OCI-LY3 (cell line): ENCODE data around the gene SMIM15.
A peak's percentile ranks its signal among the peaks of the same experiment; 100 is the strongest.

ENCODE experiments used
- H2AFZ ChIP-seq: fragments of 200-600, 300-600 bp; shearing (Covaris generic); 2 replicates; pipeline ENCODE4 v1.6.0; 2014; ENCODE audit warnings: antibody characterized with exemption, low read depth, low read length
- H3K27ac ChIP-seq: fragments of 200-600, 300-600 bp; sonication (generic); 2 replicates; pipeline ENCODE4 v1.5.1; 2014; ENCODE audit warnings: mild to moderate bottlenecking, low read length, moderate library complexity, mixed read lengths
- H3K27me3 ChIP-seq: fragments of 200-600, 300-600 bp; sonication (generic); 2 replicates; pipeline ENCODE4 v1.6.1; 2014; ENCODE audit warnings: low read depth, low read length, mixed read lengths
- H3K36me3 ChIP-seq: fragments of 200-600, 300-600 bp; sonication (generic); replicated peaks from 2 replicates; pipeline ENCODE3; 2014; ENCODE audit warnings: low read depth, low read length, mixed read lengths
- H3K4me1 ChIP-seq: fragments of 300-600, 200-600 bp; sonication (generic); 2 replicates; pipeline ENCODE4 v1.6.1; 2014; ENCODE audit warnings: low read length, mixed read lengths
- H3K4me2 ChIP-seq: fragments of 200-600, 300-600 bp; sonication (generic); 2 replicates; pipeline ENCODE4 v1.6.1; 2014; ENCODE audit warnings: low read length, mixed read lengths
- H3K4me3 ChIP-seq: fragments of 300-600, 200-600 bp; sonication (generic); 2 replicates; pipeline ENCODE4 v1.5.1; 2014; ENCODE audit warnings: antibody characterized with exemption, mild to moderate bottlenecking, low read length, moderate library complexity
- H3K79me2 ChIP-seq: fragments of 300-600, 200-600 bp; shearing (Covaris generic); 2 replicates; pipeline ENCODE4 v1.6.1; 2014; ENCODE audit warnings: mild to moderate bottlenecking, low read length, mixed read lengths
- H3K9ac ChIP-seq: fragments of 300-600, 200-600 bp; shearing (Covaris generic); 2 replicates; pipeline ENCODE4 v1.6.0; 2014; ENCODE audit warnings: mild to moderate bottlenecking, low read length, moderate library complexity
- H3K9me3 ChIP-seq: fragments of 200-600, 300-600 bp; shearing (Covaris generic); 2 replicates; pipeline ENCODE4 v1.6.1; 2014; ENCODE audit warnings: low read length, mixed read lengths; ENCODE audit not compliant: insufficient read depth
- H4K20me1 ChIP-seq: fragments of 200-600, 300-600 bp; sonication (generic); 2 replicates; pipeline ENCODE4 v1.6.1; 2016; ENCODE audit warnings: low read length, mixed read lengths; ENCODE audit not compliant: insufficient read depth
- EZH2phosphoT487 ChIP-seq: fragments of 200-600 bp; shearing (Covaris generic); IDR thresholded peaks from 2 replicates; pipeline ENCODE4 v1.6.1; 2018; ENCODE audit warnings: antibody characterized with exemption, mixed run types, low read depth
- TF ChIP-seq, protein P1 (sequence below): fragments of 200-600, 300-600 bp; sonication (generic); IDR thresholded peaks from 2 replicates; pipeline ENCODE4 v1.5.1; 2014; ENCODE audit warnings: antibody characterized with exemption, low read length, low read depth

SMIM15 gene

DNA sequence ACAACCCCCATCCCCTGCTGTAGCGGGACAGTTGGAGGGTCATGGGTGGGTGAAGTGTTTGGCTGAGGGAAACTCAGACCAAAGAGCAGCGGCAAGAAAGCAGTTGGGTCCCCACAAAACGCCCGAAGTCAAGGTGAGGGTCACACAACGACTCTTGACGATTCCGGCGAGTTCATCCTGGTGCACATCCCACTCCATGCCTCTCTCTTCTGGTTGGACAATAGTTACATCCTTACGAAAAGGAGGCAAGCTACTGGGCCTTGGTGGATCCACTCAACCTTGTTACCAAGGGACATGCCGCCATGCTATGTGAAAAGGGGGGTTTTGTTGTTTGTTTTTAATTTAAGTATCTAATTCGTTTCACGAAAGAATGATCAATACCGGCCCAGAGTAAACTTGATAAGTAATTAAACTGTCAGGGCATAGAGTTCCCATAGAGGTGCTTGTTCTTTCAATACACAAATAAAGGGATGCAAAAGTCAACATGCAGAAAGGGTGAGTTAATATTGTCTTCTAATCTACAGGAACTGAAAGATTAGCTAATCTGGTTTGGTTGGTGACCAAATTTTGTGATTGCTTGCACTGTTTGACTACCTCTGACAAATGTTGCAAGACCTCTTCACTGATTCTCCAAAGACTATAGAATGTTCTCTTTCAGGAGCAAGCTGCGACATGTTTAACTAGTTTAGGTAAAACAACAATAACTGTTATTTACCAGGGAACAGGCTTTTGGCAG is 732 bp upstream of the SMIM15 start:
- Histone ChIP-seq H2AFZ (peak overlapping the region; percentile 71), H3K4me3 (peak overlapping the region; percentile 95), H3K4me2 (peak overlapping the region; percentile 81), H3K36me3 (peaks cover 27% of the 10 kb centered on the region), H3K79me2 (peaks cover 53% of the 10 kb centered on the region), H3K27me3 (no peaks in the 10 kb centered on the region), H4K20me1 (no peaks in the 10 kb centered on the region), H3K27ac (peak overlapping the region; percentile 74), H3K9ac (peak overlapping the region; percentile 100), H3K4me1 (peaks cover 15% of the 10 kb centered on the region), H3K9me3 (no peaks in the 10 kb centered on the region)
- no peak for TF ChIP-seq EZH2phosphoT487
- TF ChIP-seq, protein P1, sequence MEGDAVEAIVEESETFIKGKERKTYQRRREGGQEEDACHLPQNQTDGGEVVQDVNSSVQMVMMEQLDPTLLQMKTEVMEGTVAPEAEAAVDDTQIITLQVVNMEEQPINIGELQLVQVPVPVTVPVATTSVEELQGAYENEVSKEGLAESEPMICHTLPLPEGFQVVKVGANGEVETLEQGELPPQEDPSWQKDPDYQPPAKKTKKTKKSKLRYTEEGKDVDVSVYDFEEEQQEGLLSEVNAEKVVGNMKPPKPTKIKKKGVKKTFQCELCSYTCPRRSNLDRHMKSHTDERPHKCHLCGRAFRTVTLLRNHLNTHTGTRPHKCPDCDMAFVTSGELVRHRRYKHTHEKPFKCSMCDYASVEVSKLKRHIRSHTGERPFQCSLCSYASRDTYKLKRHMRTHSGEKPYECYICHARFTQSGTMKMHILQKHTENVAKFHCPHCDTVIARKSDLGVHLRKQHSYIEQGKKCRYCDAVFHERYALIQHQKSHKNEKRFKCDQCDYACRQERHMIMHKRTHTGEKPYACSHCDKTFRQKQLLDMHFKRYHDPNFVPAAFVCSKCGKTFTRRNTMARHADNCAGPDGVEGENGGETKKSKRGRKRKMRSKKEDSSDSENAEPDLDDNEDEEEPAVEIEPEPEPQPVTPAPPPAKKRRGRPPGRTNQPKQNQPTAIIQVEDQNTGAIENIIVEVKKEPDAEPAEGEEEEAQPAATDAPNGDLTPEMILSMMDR: no peak

DNA sequence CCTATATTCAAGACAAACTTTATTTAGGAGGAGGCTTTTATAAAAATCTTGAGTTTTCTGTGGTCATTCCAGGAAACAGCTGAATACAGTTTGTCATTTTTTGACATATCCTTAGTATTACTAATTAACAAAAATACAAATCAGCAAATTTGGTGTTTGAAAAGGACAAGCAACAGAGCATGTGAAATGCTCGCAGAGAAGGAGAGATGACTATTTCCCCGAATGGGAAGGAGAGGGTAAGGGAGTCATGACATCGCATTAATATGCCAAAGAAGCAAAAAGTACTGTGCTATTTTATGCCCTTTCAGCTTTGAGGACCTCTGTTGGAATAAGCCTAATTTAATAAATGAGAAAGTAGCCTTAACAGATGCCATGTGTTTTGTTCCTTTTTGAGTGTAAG is 1.8 kb downstream of the SMIM15 start:
- Histone ChIP-seq H3K9me3 (no peaks in the 10 kb centered on the region), H3K4me3 (no peak overlapping the region), H2AFZ (no peak overlapping the region), H3K4me1 (peaks cover 15% of the 10 kb centered on the region), H4K20me1 (no peaks in the 10 kb centered on the region), H3K9ac (no peak overlapping the region), H3K27me3 (no peaks in the 10 kb centered on the region), H3K4me2 (0 out of 2 replicates have a peak overlapping the region, but pooled peaks have one; percentile 88), H3K36me3 (peaks cover 35% of the 10 kb centered on the region), H3K79me2 (peaks cover 55% of the 10 kb centered on the region), H3K27ac (no peak overlapping the region)
- TF ChIP-seq EZH2phosphoT487: no peak
- TF ChIP-seq, protein P1: no peak

DNA sequence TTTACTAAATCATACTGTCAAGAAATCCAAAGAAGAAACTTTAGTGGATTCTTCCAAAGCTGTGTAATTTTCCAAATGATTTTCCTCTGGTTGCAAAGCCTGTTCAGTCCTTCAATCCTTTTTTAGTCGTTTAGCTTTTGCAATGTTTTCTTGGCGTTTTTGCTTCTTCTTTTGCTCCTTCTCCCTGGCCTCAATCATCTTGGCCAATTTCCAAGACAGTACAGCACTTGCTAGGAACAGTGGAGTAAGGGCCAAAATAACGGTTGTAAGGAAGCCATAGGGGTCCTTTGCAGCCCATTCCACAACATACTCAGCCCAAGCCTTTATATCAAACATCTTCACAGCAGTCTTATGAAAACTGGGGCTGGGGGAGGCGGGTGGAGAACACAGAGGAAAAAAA is 2.4 kb downstream of the SMIM15 start:
- H3K27me3 ChIP-seq: no peaks in the 10 kb centered on the region
- no peak overlapping the region for H3K27ac ChIP-seq
- no peaks in the 10 kb centered on the region for H3K9me3 ChIP-seq
- H3K4me2 ChIP-seq: no peak overlapping the region
- H3K79me2 ChIP-seq: peaks cover 55% of the 10 kb centered on the region
- TF ChIP-seq, protein P1: no peak
- no peak for TF ChIP-seq EZH2phosphoT487
- no peak overlapping the region for H3K9ac ChIP-seq
- no peak overlapping the region for H3K4me3 ChIP-seq
- peaks cover 35% of the 10 kb centered on the region for H3K36me3 ChIP-seq
- H3K4me1 ChIP-seq: peaks cover 15% of the 10 kb centered on the region
- H2AFZ ChIP-seq: no peak overlapping the region
- no peaks in the 10 kb centered on the region for H4K20me1 ChIP-seq

DNA sequence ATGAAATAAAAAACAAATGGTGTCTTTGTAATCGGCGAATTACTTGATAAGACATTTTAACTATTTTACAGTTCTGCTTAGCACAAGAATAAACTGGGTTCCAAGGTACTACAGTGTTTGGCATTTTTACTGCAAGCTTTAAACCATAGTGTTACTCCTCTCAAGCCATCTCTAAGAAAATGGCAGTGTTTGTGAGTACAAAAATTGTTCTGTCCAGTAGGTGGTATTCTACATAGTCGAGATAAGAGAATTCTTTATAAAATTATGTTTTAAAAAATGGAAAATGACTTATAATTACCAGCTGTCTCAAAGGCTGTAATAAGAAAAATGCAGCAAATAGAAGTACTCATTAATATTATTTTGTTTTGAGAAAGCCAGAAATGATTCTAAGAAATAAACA is 3.2 kb downstream of the SMIM15 start:
- H3K27me3 ChIP-seq: no peaks in the 10 kb centered on the region
- H3K79me2 ChIP-seq: peaks cover 52% of the 10 kb centered on the region
- H4K20me1 ChIP-seq: no peaks in the 10 kb centered on the region

More for the DNA sequence above, 3.2 kb downstream of the SMIM15 start:
- H3K36me3 ChIP-seq: peaks cover 35% of the 10 kb centered on the region
- H2AFZ ChIP-seq: no peak overlapping the region
- peaks cover 15% of the 10 kb centered on the region for H3K4me1 ChIP-seq
- no peak overlapping the region for H3K9ac ChIP-seq
- no peak overlapping the region for H3K4me3 ChIP-seq
- no peak overlapping the region for H3K27ac ChIP-seq
- H3K9me3 ChIP-seq: no peaks in the 10 kb centered on the region
- H3K4me2 ChIP-seq: no peak overlapping the region
- no peak for TF ChIP-seq EZH2phosphoT487
- TF ChIP-seq, protein P1: no peak
